Hematopoietic multipotent progenitor cell treated with erythropoietin and hydrocortisone succinate and interleukin-3 and kit ligand, for 15 days (in vitro differentiated cells): ENCODE results near the gene TBC1D21.

Source experiments
- DNase-seq: peaks from one replicate; pipeline ENCODE4 v3.0.0-alpha.2; 2015; ENCODE audit warnings: low spot score

The TBC1D21 gene

GRCh38 chr15:73858062-73858461 is 15.3 kb upstream of the TBC1D21 start:
- DNase-seq: no peak

- no peak for DNase-seq
Observed at GRCh38 chr15:73862276-73862675, 11.1 kb upstream of the TBC1D21 start.

GRCh38 chr15:73865379-73865778 is 8.0 kb upstream of the TBC1D21 start:
- DNase-seq: no peak

GRCh38 chr15:73865904-73866303 is 7.5 kb upstream of the TBC1D21 start:
- DNase-seq: no peak

GRCh38 chr15:73866481-73866880 is 6.9 kb upstream of the TBC1D21 start:
- no peak for DNase-seq

- no peak for DNase-seq
Observed at GRCh38 chr15:73866881-73867410, 6.4 kb upstream of the TBC1D21 start.

GRCh38 chr15:73867426-73867825 is 5.9 kb upstream of the TBC1D21 start:
- DNase-seq: no peak

GRCh38 chr15:73867956-73868355 is 5.4 kb upstream of the TBC1D21 start:
- no peak for DNase-seq

GRCh38 chr15:73869216-73869995 is 4.0 kb upstream of the TBC1D21 start:
- no peak for DNase-seq

GRCh38 chr15:73870700-73871408 is 2.5 kb upstream of the TBC1D21 start:
- DNase-seq: no peak

GRCh38 chr15:73872346-73872745 is 1.0 kb upstream of the TBC1D21 start:
- DNase-seq: no peak

- peak; percentile 56 for DNase-seq
Observed at GRCh38 chr15:73873889-73874511, 636 bp downstream of the TBC1D21 start.

GRCh38 chr15:73879426-73879825 is 6.1 kb downstream of the TBC1D21 start:
- no peak for DNase-seq

- no peak for DNase-seq
Observed at GRCh38 chr15:73881579-73882320, 8.4 kb downstream of the TBC1D21 start.

- no peak for DNase-seq
Observed at GRCh38 chr15:73882761-73883419, 9.5 kb downstream of the TBC1D21 start.

- no peak for DNase-seq
Observed at GRCh38 chr15:73884159-73884558, 10.8 kb downstream of the TBC1D21 start.

- no peak for DNase-seq
Observed at GRCh38 chr15:73885954-73886700, 12.8 kb downstream of the TBC1D21 start.

- DNase-seq: no peak
Observed at GRCh38 chr15:73886717-73887345, 13.5 kb downstream of the TBC1D21 start.

- no peak for DNase-seq
Observed at GRCh38 chr15:73887481-73887880, 14.1 kb downstream of the TBC1D21 start.
